Panc1 (cell line): ENCODE measurements around the gene CNN2. TPM values are rescaled to one million over a fixed set of nuclear protein-coding genes. Genes with fewer than 3 reads are reported as not detected.

Source experiments
- ATAC-seq: fragments of 200-7000 bp; cut with Tn5 transposase; 2 replicates; pipeline ENCODE4 v1.9.1; 2020; ENCODE audit warnings: mild to moderate bottlenecking, moderate library complexity
- BruUV-seq: library from RNA; stranded (reverse); fragments of 400-500 nt; replicated peaks from 2 replicates; lab custom pipeline; 2021; lab: Mats Ljungman, UMichigan
- CTCF ChIA-PET: fragments of 300-600 bp; sonication (Branson Sonifier 250); formaldehyde crosslinking; loops from one replicate; lab custom pipeline; 2022; ENCODE audit warnings: antibody characterized with exemption; lab: Charles Lee
- POLR2A ChIA-PET: fragments of 300-600 bp; sonication (Branson Sonifier 250); formaldehyde crosslinking; loops from one replicate; lab custom pipeline; 2022; ENCODE audit warnings: antibody characterized with exemption; lab: Charles Lee
- DNase-seq: peaks from one replicate; pipeline ENCODE4 v3.0.0-alpha.2; 2010; ENCODE audit warnings: low read depth, low spot score
- H3K27ac ChIP-seq: 2 replicates; pipeline ENCODE4 v1.5.1; 2011; ENCODE audit warnings: mild to moderate bottlenecking, low read length, inconsistent platforms
- H3K27me3 ChIP-seq: fragments of 200-500 bp; sonication (Bioruptor generic); 2 replicates; pipeline ENCODE4 v1.6.0; 2014; ENCODE audit warnings: low read length, inconsistent platforms; ENCODE audit not compliant: control insufficient read depth, insufficient read depth
- H3K36me3 ChIP-seq: fragments of 200-500 bp; sonication (Bioruptor generic); 2 replicates; pipeline ENCODE4 v1.5.1; 2014; ENCODE audit warnings: inconsistent platforms, mild to moderate bottlenecking, low read length, moderate library complexity; ENCODE audit not compliant: control insufficient read depth, insufficient read depth
- H3K4me1 ChIP-seq: 2 replicates; pipeline ENCODE4 v1.5.1; 2011; ENCODE audit warnings: inconsistent platforms, mild to moderate bottlenecking, low read length, moderate library complexity; ENCODE audit not compliant: control insufficient read depth, insufficient read depth
- H3K4me3 ChIP-seq, 2 experiments: 2 replicates each; pipeline ENCODE4 v1.5.1; 2011 to 2012; ENCODE audit warnings: low read depth in 2 of 2, low read length in 2 of 2, mild to moderate bottlenecking in 2 of 2, inconsistent platforms in 1 of 2, moderate library complexity in 1 of 2
- H3K9me3 ChIP-seq: fragments of 200-500 bp; sonication (Bioruptor generic); 2 replicates; pipeline ENCODE4 v1.5.1; 2014; ENCODE audit warnings: low read depth, mild to moderate bottlenecking, inconsistent platforms, low read length, moderate library complexity; ENCODE audit not compliant: control insufficient read depth, insufficient read depth
- CTCF ChIP-seq: fragments of 450-650 bp; IDR thresholded peaks from 2 replicates; pipeline ENCODE4 v1.5.1; 2017; ENCODE audit warnings: mild to moderate bottlenecking
- POLR2AphosphoS5 ChIP-seq: IDR thresholded peaks from 2 replicates; pipeline ENCODE4 v1.6.1; 2012; ENCODE audit warnings: mild to moderate bottlenecking, low read depth, low read length, moderate library complexity
- REST ChIP-seq, 2 experiments: IDR thresholded peaks; 2 replicates each; pipeline ENCODE4 v1.6.1; 2011 to 2012; ENCODE audit warnings: low read depth in 2 of 2, control low read depth in 1 of 2, low read length in 1 of 2, mild to moderate bottlenecking in 1 of 2, moderate library complexity in 1 of 2; ENCODE audit not compliant: insufficient read depth in 1 of 2
- SIN3A ChIP-seq: IDR thresholded peaks from 2 replicates; pipeline ENCODE4 v1.6.1; 2012; ENCODE audit warnings: low read depth, mild to moderate bottlenecking, low read length, moderate library complexity, borderline replicate concordance; ENCODE audit not compliant: insufficient read depth
- TCF7L2 ChIP-seq: IDR thresholded peaks from 2 replicates; pipeline ENCODE4 v1.6.1; 2011; ENCODE audit warnings: mild to moderate bottlenecking, low read depth, low read length, inconsistent platforms
- in situ Hi-C: cut with HindIII; loops from 2 replicates; pipeline ENCODE4 v1.10.0; 2016; ENCODE audit warnings: low sequenced_read_pairs, low pct_unique_long_range_greater_than_20kb
- intact Hi-C: fragments of 100-400 bp; cut with micrococcal nuclease; formaldehyde crosslinking; loops from one replicate; pipeline ENCODE4 v1.10.0; 2022; ENCODE audit not compliant: unreplicated experiment
- total RNA-seq: library from RNA; stranded (reverse); gene quantifications from one replicate; pipeline ENCODE4 v1.2.1, GENCODE V29; 2021; ENCODE audit not compliant: unreplicated experiment

Gene CNN2
- total RNA-seq, 1 experiment from 2014 or later = 203 TPM

- Histone ChIP-seq H3K36me3 (no peaks in the 10 kb centered on the region), H3K27me3 (no peaks in the 10 kb centered on the region), H3K4me3 (no peak overlapping the region), H3K9me3 (no peaks in the 10 kb centered on the region), H3K4me1 (no peaks in the 10 kb centered on the region), H3K27ac (no peak overlapping the region)
- DNase-seq (no peak), ATAC-seq (no peak)
- CTCF ChIA-PET = no interaction called here
- intact Hi-C loops = no loop called here
- TF ChIP-seq CTCF (no peak), REST (IDR thresholded peaks at IDR 0.05; ENCODE audit: insufficient read depth in 1 of 2, low read depth in 2 of 2, low read length in 1 of 2) (no peak), SIN3A (no peak), TCF7L2 (no peak), POLR2AphosphoS5 (no peak)
- POLR2A ChIA-PET = no interaction called here
- no TSS peak for BruUV-seq
- in situ Hi-C loops = no loop called here
These were observed 25.4 kb downstream of the CNN2 start for GRCh38 chr19:1051791-1052190.

DNA sequence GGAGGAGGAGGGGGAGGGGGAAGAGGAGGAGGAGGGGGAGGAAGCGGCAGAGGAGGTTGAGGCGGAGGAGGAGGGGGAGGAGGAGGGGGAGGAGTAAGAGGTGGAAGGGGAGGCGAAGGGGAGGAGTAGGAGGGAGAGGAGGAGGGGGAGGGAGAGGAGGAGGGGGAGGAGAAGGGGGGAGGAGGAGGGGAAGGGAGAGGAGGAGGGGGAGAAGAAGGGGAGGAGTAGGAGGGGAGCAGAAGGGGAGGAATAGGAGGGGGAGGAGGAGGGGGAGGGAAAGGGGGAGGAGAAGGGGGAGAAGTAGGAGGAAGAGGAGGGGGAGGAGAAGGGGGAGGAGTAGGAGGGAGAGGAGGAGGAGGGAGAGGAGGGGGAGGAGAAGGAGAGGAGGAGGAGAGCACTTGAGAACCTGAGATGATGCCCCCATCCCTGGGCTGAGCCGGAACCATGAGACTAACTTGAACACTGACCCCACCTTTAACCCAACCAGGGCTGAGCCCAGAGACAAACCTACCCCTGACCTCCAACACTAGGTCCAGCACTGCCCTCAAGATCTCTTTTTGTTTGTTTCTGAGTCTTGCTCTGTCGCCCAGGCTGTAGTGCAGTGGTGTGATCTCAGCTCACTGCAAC lies 26.1 kb downstream of the CNN2 start:
- intact Hi-C loops = no loop called here
- 0 out of 2 replicates have a peak, but pooled peaks have one; percentile 39 for ATAC-seq
- ChIA-PET CTCF (no interaction called here), POLR2A (no interaction called here)
- in situ Hi-C loops = no loop called here
- Histone ChIP-seq H3K4me3 (no peak overlapping the region), H3K27ac (no peak overlapping the region), H3K9me3 (no peaks in the 10 kb centered on the region), H3K36me3 (no peaks in the 10 kb centered on the region), H3K27me3 (no peaks in the 10 kb centered on the region), H3K4me1 (no peaks in the 10 kb centered on the region)
- TF ChIP-seq TCF7L2 = no peak
- no peak for DNase-seq
- BruUV-seq = no TSS peak
